ENCODE measurements around the gene CCDC194. TPM values are rescaled to one million over a fixed set of nuclear protein-coding genes. Genes with fewer than 3 reads are reported as not detected.

The CCDC194 gene
- total and polyA plus RNA-seq, 2 of the 8 experiments (the other 6 are each of a cell fraction or from before 2014, with no cell fraction given), result 0.33 TPM; not detected in 1

- H2AFZ ChIP-seq (ENCODE audit: low read length), result no peak overlapping the region
- WGBS, 2 experiments (ENCODE audit: extremely low coverage in 1 of 2, insufficient coverage in 1 of 2, insufficient read length in 1 of 2, insufficient replicate concordance in 2 of 2, low coverage in 1 of 2, low lambda C conversion rate in 2 of 2, missing lambda C conversion rate in 1 of 2), result 85% methylated on average over 17 of the region's 17 CpGs; no CpG with 5 or more reads in 1 of the 2 experiments
- TF ChIP-seq SP4 (IDR thresholded peaks at IDR 0.05; ENCODE audit: low read length), result no peak
- no peak for TF ChIP-seq POU5F1 (IDR thresholded peaks at IDR 0.05; ENCODE audit: low read depth, low read length)
- TF ChIP-seq MAFK (IDR thresholded peaks at IDR 0.05; ENCODE audit: low read depth, low read length), result no peak
- no peak for TF ChIP-seq SRF (IDR thresholded peaks at IDR 0.05; ENCODE audit: low read depth, low read length)
- no peak for TF ChIP-seq SIRT6 (IDR thresholded peaks at IDR 0.05; ENCODE audit: low read length)
- no peak for TF ChIP-seq EGR1 (IDR thresholded peaks at IDR 0.05; ENCODE audit: borderline replicate concordance, low read depth, low read length)
- TF ChIP-seq POLR2A (IDR thresholded peaks at IDR 0.05; ENCODE audit: control extremely low read depth in 1 of 2, low read depth in 2 of 2, low read length in 2 of 2), result no peak
- TF ChIP-seq EZH2 (IDR thresholded peaks at IDR 0.05; ENCODE audit: low read depth, low read length, severe bottlenecking), result no peak
- TF ChIP-seq CTBP2 (IDR thresholded peaks at IDR 0.05; ENCODE audit: borderline replicate concordance, insufficient read depth, insufficient read length, low read length), result no peak
- no peak for TF ChIP-seq KDM4A (IDR thresholded peaks at IDR 0.05; ENCODE audit: low read depth, low read length, severe bottlenecking)
- TF ChIP-seq CEBPB (IDR thresholded peaks at IDR 0.05; ENCODE audit: low read depth, low read length), result no peak
- no peak for TF ChIP-seq SIX5 (IDR thresholded peaks at IDR 0.05; ENCODE audit: low read depth, low read length)
- TF ChIP-seq, protein P1, sequence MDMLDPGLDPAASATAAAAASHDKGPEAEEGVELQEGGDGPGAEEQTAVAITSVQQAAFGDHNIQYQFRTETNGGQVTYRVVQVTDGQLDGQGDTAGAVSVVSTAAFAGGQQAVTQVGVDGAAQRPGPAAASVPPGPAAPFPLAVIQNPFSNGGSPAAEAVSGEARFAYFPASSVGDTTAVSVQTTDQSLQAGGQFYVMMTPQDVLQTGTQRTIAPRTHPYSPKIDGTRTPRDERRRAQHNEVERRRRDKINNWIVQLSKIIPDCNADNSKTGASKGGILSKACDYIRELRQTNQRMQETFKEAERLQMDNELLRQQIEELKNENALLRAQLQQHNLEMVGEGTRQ (IDR thresholded peaks at IDR 0.05; ENCODE audit: low read length), result no peak
- TF ChIP-seq SUZ12 (IDR thresholded peaks at IDR 0.05; ENCODE audit: low read length), result no peak
Observed at GRCh38 chr19:17429641-17430113, 35.7 kb upstream of the CCDC194 start.

More at GRCh38 chr19:17429641-17430113, 35.7 kb upstream of the CCDC194 start:
- H2BK12ac ChIP-seq (ENCODE audit: low read depth, low read length), result no peak overlapping the region
- H3K23ac ChIP-seq (ENCODE audit: insufficient read length), result no peak overlapping the region
- no peak overlapping the region for H3K56ac ChIP-seq (replicated peaks; ENCODE audit: insufficient read length, low read depth, low read length)
- H4K91ac ChIP-seq (replicated peaks; ENCODE audit: insufficient read length, low read length), result no peak overlapping the region
- H2BK120ac ChIP-seq (replicated peaks; ENCODE audit: low read depth, low read length), result no peak overlapping the region
- H4K8ac ChIP-seq (ENCODE audit: extremely low read depth, insufficient read depth, low read length), result no peak overlapping the region
- DNase-seq (ENCODE audit: low read depth in 1 of 2, low spot score in 2 of 2) (no peak), FAIRE-seq (no peak)
- H3K4me1 ChIP-seq (replicated peaks in 1 of 4; ENCODE audit: control insufficient read depth in 3 of 4, insufficient read depth in 4 of 4, low read length in 3 of 4), result peaks cover 0 to 4% (median under 1%) of the 10 kb centered on the region in 4 experiments; a peak in 5 of 7 replicates
- H3K4me3 ChIP-seq (ENCODE audit: extremely low read depth in 1 of 4, insufficient read depth in 2 of 4, low read depth in 3 of 4, low read length in 4 of 4), result no peak overlapping the region
- no peak overlapping the region for H3K14ac ChIP-seq (ENCODE audit: insufficient read length)
- no peak overlapping the region for H2BK20ac ChIP-seq (ENCODE audit: low read length)
- H3K79me1 ChIP-seq (ENCODE audit: low read depth, low read length), result no peaks in the 10 kb centered on the region
- no peaks in the 10 kb centered on the region for H3K36me3 ChIP-seq (ENCODE audit: control insufficient read depth in 2 of 4, insufficient read depth in 4 of 4, low read length in 3 of 4)
- H3K18ac ChIP-seq (ENCODE audit: extremely low read depth, low read length), result no peak overlapping the region
- H3K23me2 ChIP-seq (ENCODE audit: low read depth, low read length), result no peaks in the 10 kb centered on the region; the same call in 1 of the 2 replicates
- H2BK15ac ChIP-seq (ENCODE audit: low read length), result no peak overlapping the region
- ChIA-PET CTCF (ENCODE audit: partially characterized antibody) (interaction anchor here (0.7 to 6.4 kb wide), 8 partner anchors 10 to 346 kb away, joined by 3 to 40 read pairs (median 3); no protein-coding TSS in a partner anchor), POLR2A (ENCODE audit: partially characterized antibody) (interaction anchor here (0.6 to 1.5 kb wide), 7 partner anchors 10 to 436 kb away, joined by 3 to 6 read pairs (median 3); partner anchors contain the start of genes JAK3 and MVB12A)
- H4K5ac ChIP-seq (ENCODE audit: insufficient read length, low read depth, low read length), result no peak overlapping the region
- no peaks in the 10 kb centered on the region for H3K79me2 ChIP-seq (ENCODE audit: control insufficient read depth in 1 of 2, insufficient read depth in 2 of 2, low read length in 2 of 2)
- H3K4me2 ChIP-seq (ENCODE audit: insufficient read depth in 1 of 2, low read depth in 2 of 2, low read length in 2 of 2), result no peak overlapping the region
- no peaks in the 10 kb centered on the region; a peak in 1 of 7 replicates for H3K27me3 ChIP-seq (replicated peaks in 1 of 4; ENCODE audit: control insufficient read depth in 3 of 4, extremely low read depth in 1 of 4, insufficient read depth in 3 of 4, low read length in 3 of 4)
- no peak overlapping the region for H3K9ac ChIP-seq (replicated peaks in 1 of 4; ENCODE audit: extremely low read depth in 1 of 4, low read depth in 3 of 4, low read length in 3 of 4)
- H3K9me3 ChIP-seq (ENCODE audit: insufficient read depth in 2 of 2, low read depth in 1 of 2, low read length in 1 of 2), result no peaks in the 10 kb centered on the region
- H3K4ac ChIP-seq (replicated peaks; ENCODE audit: insufficient read length, low read depth, low read length), result no peak overlapping the region
- no peak overlapping the region for H2AK5ac ChIP-seq (ENCODE audit: low read depth, low read length)
- H3K27ac ChIP-seq (ENCODE audit: low read depth, low read length), result no peak overlapping the region
- H4K20me1 ChIP-seq (replicated peaks in 1 of 2; ENCODE audit: control insufficient read depth in 1 of 2, insufficient read depth in 2 of 2, low read length in 2 of 2), result no peaks in the 10 kb centered on the region
- H2BK5ac ChIP-seq (ENCODE audit: low read depth, low read length), result no peak overlapping the region
